Endothelial cell of umbilical vein (primary cell): Measurements from ENCODE around the gene BTBD19.

Experiments used
- EZH2 ChIP-seq: IDR thresholded peaks from 2 replicates; pipeline ENCODE4 v1.6.1; 2012; ENCODE audit warnings: borderline replicate concordance, low read depth, mild to moderate bottlenecking, moderate library complexity, low read length, inconsistent platforms; ENCODE audit not compliant: severe bottlenecking
- FOS ChIP-seq: IDR thresholded peaks from 2 replicates; pipeline ENCODE4 v1.6.1; 2011; ENCODE audit warnings: mild to moderate bottlenecking, low read length, moderate library complexity, borderline replicate concordance; ENCODE audit not compliant: insufficient read depth
- JUN ChIP-seq: IDR thresholded peaks from 2 replicates; pipeline ENCODE4 v1.6.1; 2011; ENCODE audit warnings: borderline replicate concordance, low read depth; ENCODE audit not compliant: insufficient read length, insufficient read depth
- MYC ChIP-seq: IDR thresholded peaks from one replicate; pipeline ENCODE4 v1.6.1; 2011; ENCODE audit warnings: mild to moderate bottlenecking, low read depth, low read length
- POLR2A ChIP-seq: IDR thresholded peaks from 2 replicates; pipeline ENCODE4 v1.6.1; 2012; ENCODE audit warnings: low read depth, mild to moderate bottlenecking, control low read depth, low read length
- POLR2AphosphoS5 ChIP-seq: IDR thresholded peaks from 2 replicates; pipeline ENCODE4 v1.6.1; 2012; ENCODE audit warnings: low read depth, mild to moderate bottlenecking, control low read depth, low read length, moderate library complexity; ENCODE audit not compliant: insufficient read depth
- TF ChIP-seq, protein P1 (sequence below), 2 donors: IDR thresholded peaks; 1 replicate in 1 of 2; 2 replicates in 1 of 2; pipeline ENCODE4 v1.5.1; 2011; ENCODE audit warnings: low read length in 2 of 2, mild to moderate bottlenecking in 2 of 2, moderate library complexity in 2 of 2, control low read depth in 1 of 2, inconsistent platforms in 1 of 2, low read depth in 1 of 2; ENCODE audit not compliant: insufficient read depth in 1 of 2; ENCODE audit errors: extremely low read depth in 1 of 2

DNA sequence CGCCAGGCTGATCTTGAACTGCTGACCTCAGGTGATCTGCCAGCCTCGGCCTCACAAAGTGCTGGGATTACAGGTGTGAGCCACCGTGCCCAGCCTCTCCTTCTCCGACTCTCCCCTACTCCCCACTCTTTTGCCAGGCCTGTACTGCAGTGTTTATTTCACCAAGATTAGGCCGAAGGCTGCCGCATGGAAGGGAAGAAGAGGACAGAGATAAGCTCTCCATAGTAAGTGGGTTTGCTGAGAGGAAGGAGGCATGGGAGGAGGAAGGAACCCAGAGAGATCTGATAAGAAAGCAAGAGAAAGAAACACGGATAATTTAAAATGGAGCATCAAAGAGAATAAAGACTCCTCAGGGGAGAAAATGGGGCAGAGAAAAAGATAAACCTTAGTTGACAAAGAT is 26.0 kb downstream of the BTBD19 start:
- TF ChIP-seq, protein P1, sequence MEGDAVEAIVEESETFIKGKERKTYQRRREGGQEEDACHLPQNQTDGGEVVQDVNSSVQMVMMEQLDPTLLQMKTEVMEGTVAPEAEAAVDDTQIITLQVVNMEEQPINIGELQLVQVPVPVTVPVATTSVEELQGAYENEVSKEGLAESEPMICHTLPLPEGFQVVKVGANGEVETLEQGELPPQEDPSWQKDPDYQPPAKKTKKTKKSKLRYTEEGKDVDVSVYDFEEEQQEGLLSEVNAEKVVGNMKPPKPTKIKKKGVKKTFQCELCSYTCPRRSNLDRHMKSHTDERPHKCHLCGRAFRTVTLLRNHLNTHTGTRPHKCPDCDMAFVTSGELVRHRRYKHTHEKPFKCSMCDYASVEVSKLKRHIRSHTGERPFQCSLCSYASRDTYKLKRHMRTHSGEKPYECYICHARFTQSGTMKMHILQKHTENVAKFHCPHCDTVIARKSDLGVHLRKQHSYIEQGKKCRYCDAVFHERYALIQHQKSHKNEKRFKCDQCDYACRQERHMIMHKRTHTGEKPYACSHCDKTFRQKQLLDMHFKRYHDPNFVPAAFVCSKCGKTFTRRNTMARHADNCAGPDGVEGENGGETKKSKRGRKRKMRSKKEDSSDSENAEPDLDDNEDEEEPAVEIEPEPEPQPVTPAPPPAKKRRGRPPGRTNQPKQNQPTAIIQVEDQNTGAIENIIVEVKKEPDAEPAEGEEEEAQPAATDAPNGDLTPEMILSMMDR (IDR thresholded peaks at IDR 0.05; ENCODE audit: extremely low read depth in 1 of 2, insufficient read depth in 1 of 2, low read depth in 1 of 2, low read length in 2 of 2) = no peak
- no peak for TF ChIP-seq MYC
- no peak for TF ChIP-seq JUN
- no peak for TF ChIP-seq POLR2A
- TF ChIP-seq EZH2 = no peak
- TF ChIP-seq POLR2AphosphoS5 = no peak
- no peak for TF ChIP-seq FOS
